HG03354 (cell line): ENCODE results near the gene ONECUT3.
"Not testable (repeated sequence)": the region's sequence is repeated elsewhere in the genome, so short reads cannot be mapped to it uniquely, and the experiment has no call there.

Experiments
- ATAC-seq: cut with Tn5 transposase; IDR thresholded peaks from one replicate; pipeline ENCODE4 v1.9.1; 2021; ENCODE audit warnings: mild to moderate bottlenecking; ENCODE audit not compliant: unreplicated experiment, poor library complexity, severe bottlenecking

The ONECUT3 gene

GRCh38 chr19:1754636-1755466, 1.5 kb downstream of the ONECUT3 start:
- ATAC-seq, result no peak

- ATAC-seq, result no peak
Observed at GRCh38 chr19:1755467-1756171, 2.3 kb downstream of the ONECUT3 start.

GRCh38 chr19:1756264-1756663, 3.0 kb downstream of the ONECUT3 start:
- no peak for ATAC-seq

GRCh38 chr19:1756705-1757465, 3.6 kb downstream of the ONECUT3 start:
- ATAC-seq, result no peak

GRCh38 chr19:1757468-1758230, 4.3 kb downstream of the ONECUT3 start:
- ATAC-seq, result no peak

GRCh38 chr19:1758231-1758577, 4.9 kb downstream of the ONECUT3 start:
- no peak for ATAC-seq

GRCh38 chr19:1758959-1759903, 5.9 kb downstream of the ONECUT3 start:
- no peak for ATAC-seq

- ATAC-seq, result no peak
Observed at GRCh38 chr19:1760020-1760419, 6.7 kb downstream of the ONECUT3 start.

- ATAC-seq, result not testable (repeated sequence)
Observed at GRCh38 chr19:1760786-1761527, 7.7 kb downstream of the ONECUT3 start.

GRCh38 chr19:1761528-1762242, 8.4 kb downstream of the ONECUT3 start:
- ATAC-seq, result no peak

- no peak for ATAC-seq
Observed at GRCh38 chr19:1762243-1763117, 9.2 kb downstream of the ONECUT3 start.

- ATAC-seq, result no peak
Observed at GRCh38 chr19:1763648-1764639, 10.6 kb downstream of the ONECUT3 start.

GRCh38 chr19:1764729-1765128, 11.4 kb downstream of the ONECUT3 start:
- ATAC-seq, result no peak

GRCh38 chr19:1765232-1765903, 12.1 kb downstream of the ONECUT3 start:
- no peak for ATAC-seq
